ENCODE data around the gene SMTNL1. TPM values are rescaled to one million over a fixed set of nuclear protein-coding genes. Genes with fewer than 3 reads are reported as not detected.

SMTNL1 gene
- total RNA-seq (2011; cell fraction: chromatin; rRNA removed; ENCODE audit: low replicate concordance), result not detected in 2 replicates
- not detected in 2 replicates for total RNA-seq (2011; cell fraction: nucleolus; rRNA removed)
- total RNA-seq (2011; cell fraction: nucleoplasm; rRNA removed), result not detected in 2 replicates
- total RNA-seq (2014; rRNA removed) (not detected in 2 replicates), total RNA-seq (2014; rRNA removed; fragmentation: Illumina TruSeq; extraction: Trizol) (not detected in 2 replicates), total RNA-seq (2015; rRNA removed; fragmentation: Illumina TruSeq; extraction: Trizol) (not detected in 2 replicates), total RNA-seq (2021) (not detected in 2 replicates), polyA plus RNA-seq (2011; rRNA removed) (not detected in 2 replicates), polyA plus RNA-seq (2014; fragmentation: Illumina TruSeq; extraction: Trizol) (not detected in 2 replicates), polyA plus RNA-seq (2014; fragmentation: Nextera tagmentation; extraction: Ambion mirVana) (not detected), polyA plus RNA-seq (2014; rRNA removed) (not detected in 2 replicates), polyA minus RNA-seq (2011; rRNA and poly(A)+ RNA removed) (not detected in 2 replicates), Bru-seq, nascent RNA (not detected), BruChase-seq, experiment 1, labeled RNA remaining after a 2-hour chase (not detected), BruChase-seq, experiment 2, labeled RNA remaining after a 6-hour chase (not detected)
- not detected in 2 replicates for polyA plus RNA-seq (2011; cell fraction: cytosol; rRNA removed)
- polyA plus RNA-seq (2011; cell fraction: nucleus; rRNA removed), result not detected in 2 replicates
- polyA plus RNA-seq (2012), result 0.30 TPM in 1 of 2 replicates, not detected in the other
- polyA minus RNA-seq (2011; cell fraction: cytosol; rRNA and poly(A)+ RNA removed), result not detected in 2 replicates
- not detected in 2 replicates for polyA minus RNA-seq (2011; cell fraction: nucleus; rRNA and poly(A)+ RNA removed)
- long read RNA-seq, experiment 1, result 0 reads
- long read RNA-seq, experiment 2, result 0 reads
- long read RNA-seq, experiment 3, result 0 reads

GRCh38 chr11:57536947-57537619 lies at the start of gene SMTNL1:
Gene SMTNL1 (plus strand): TSS chr11:57537595. CDS start chr11:57542643, 5,048 bp downstream.
- in situ Hi-C loops (cut with MboI), result no loop called here
- H3K79me2 ChIP-seq (ENCODE audit: control insufficient read depth, insufficient read depth, low read length), result no peaks in the 10 kb centered on the region
- H3K9ac ChIP-seq (ENCODE audit: insufficient read depth in 1 of 2, low read depth in 2 of 2, low read length in 2 of 2), result no peak within 1 kb of the TSS
- H2AFZ ChIP-seq (ENCODE audit: low read depth, low read length), result 0 out of 2 replicates have a peak within 1 kb of the TSS, but pooled peaks have one; percentile 12
- DNase-seq (ENCODE audit: extremely low read depth in 1 of 4, low spot score in 3 of 4) (no peak), ATAC-seq (peak; percentile 22), FAIRE-seq (no peak)
- POLR2A ChIA-PET, result interaction anchor here (3.4 kb wide), 1 partner anchor 10 kb away, joined by 11 read pairs; no protein-coding TSS in a partner anchor
- H3K9me3 ChIP-seq (replicated peaks; ENCODE audit: control insufficient read depth, insufficient read depth, low read depth, low read length), result no peaks in the 10 kb centered on the region
- H3K4me1 ChIP-seq (replicated peaks in 1 of 2; ENCODE audit: control insufficient read depth in 2 of 2, insufficient read depth in 2 of 2, low read length in 2 of 2), result peaks cover 7% of the 10 kb centered on the region in 2 experiments; a peak in 4 of 5 replicates
- H3K27me3 ChIP-seq (ENCODE audit: control insufficient read depth in 2 of 2, insufficient read depth in 2 of 2, low read length in 2 of 2), result no peaks in the 10 kb centered on the region
- H3K36me3 ChIP-seq (ENCODE audit: control insufficient read depth, insufficient read depth, low read length), result no peaks in the 10 kb centered on the region
- intact Hi-C loops (cut with micrococcal nuclease), result no loop called here
- WGBS (ENCODE audit: insufficient coverage, low coverage, missing lambda C conversion rate), result 65% methylated on average over 13 of the region's 14 CpGs
- no peak within 1 kb of the TSS for H3K4me2 ChIP-seq (ENCODE audit: insufficient read depth, low read length)
- no peaks in the 10 kb centered on the region for H4K20me1 ChIP-seq (replicated peaks; ENCODE audit: control insufficient read depth, insufficient read depth, low read length)
- BruUV-seq (replicated peaks), result no TSS peak
- no peak within 1 kb of the TSS for H3K4me3 ChIP-seq
- no peaks in the 10 kb centered on the region for H3K9me1 ChIP-seq (ENCODE audit: control insufficient read depth, insufficient read depth, low read length)
- no peak within 1 kb of the TSS for H3K27ac ChIP-seq (ENCODE audit: extremely low read depth, low read depth, low read length)
- CTCF ChIA-PET (ENCODE audit: low intra/inter-chr PET ratio), result no interaction called here
- no peak for TF ChIP-seq ZNF143 (CRISPR knock-in tag; IDR thresholded peaks at IDR 0.05)
- TF ChIP-seq ZNF395 (CRISPR knock-in tag; IDR thresholded peaks at IDR 0.05), result no peak
- TF ChIP-seq NBN (IDR thresholded peaks at IDR 0.05; ENCODE audit: low read depth), result no peak
- no peak for TF ChIP-seq TSHZ1 (CRISPR knock-in tag; IDR thresholded peaks at IDR 0.05)
- TF ChIP-seq BCL6 (CRISPR knock-in tag; IDR thresholded peaks at IDR 0.05), result no peak
- TF ChIP-seq BRD9 (IDR thresholded peaks at IDR 0.05; ENCODE audit: low read depth, partially characterized antibody), result no peak
- no peak for TF ChIP-seq RBM14 (IDR thresholded peaks at IDR 0.05; ENCODE audit: borderline replicate concordance, insufficient read depth, low read depth, low read length)
- no peak for TF ChIP-seq U2AF2 (optimal IDR thresholded peaks at IDR 0.05; ENCODE audit: low read depth, low read length)
- no peak for TF ChIP-seq HDAC3 (IDR thresholded peaks at IDR 0.05; ENCODE audit: borderline replicate concordance, partially characterized antibody)
- TF ChIP-seq SIN3A (IDR thresholded peaks at IDR 0.05; ENCODE audit: borderline replicate concordance in 2 of 2, control insufficient read depth in 1 of 2, low read depth in 2 of 2, low read length in 2 of 2), result no peak
- no peak for TF ChIP-seq TAF7 (tag; IDR thresholded peaks at IDR 0.05)
- TF ChIP-seq L3MBTL2 (IDR thresholded peaks at IDR 0.05), result no peak

Measured in K562 (cell line).